CD4-positive, alpha-beta memory T cell (primary cell): ENCODE results near the gene FBXL17. TPM values are rescaled to one million over a fixed set of nuclear protein-coding genes. Genes with fewer than 3 reads are reported as not detected.

Experiments
- CTCF ChIA-PET: fragments of 350-600 bp; sonication (Branson Sonifier 250); formaldehyde crosslinking; loops from one replicate; lab custom pipeline; 2021; ENCODE audit warnings: inconsistent platforms; ENCODE audit not compliant: partially characterized antibody; lab: Charles Lee
- POLR2A ChIA-PET: fragments of 350-600 bp; sonication (Branson Sonifier 250); formaldehyde crosslinking; loops from one replicate; lab custom pipeline; 2021; ENCODE audit not compliant: partially characterized antibody; lab: Charles Lee
- DNase-seq, 5 donors: peaks; one replicate each; pipeline versions ENCODE4 v3.0.0 to v3.0.0-alpha.2; 2020 to 2022; ENCODE audit warnings: mixed read lengths in 1 of 5
- H3K27ac ChIP-seq: one replicate; pipeline ENCODE4 v1.7.0; 2013; ENCODE audit warnings: low read depth, low read length
- H3K27me3 ChIP-seq: 2 replicates; pipeline ENCODE4 v1.7.0; 2013; ENCODE audit warnings: mild to moderate bottlenecking, low read length, moderate library complexity; ENCODE audit not compliant: insufficient read depth
- H3K36me3 ChIP-seq: 2 replicates; pipeline ENCODE4 v1.7.0; 2013; ENCODE audit warnings: mild to moderate bottlenecking, low read length, moderate library complexity; ENCODE audit not compliant: insufficient read depth
- H3K4me1 ChIP-seq: 2 replicates; pipeline ENCODE4 v1.7.0; 2013; ENCODE audit warnings: mild to moderate bottlenecking, low read length, moderate library complexity; ENCODE audit not compliant: insufficient read depth
- H3K4me3 ChIP-seq, 2 donors: one replicate each; pipeline ENCODE4 v1.7.0; 2013; ENCODE audit warnings: low read length in 2 of 2, mild to moderate bottlenecking in 1 of 2
- H3K9me3 ChIP-seq, 2 donors: one replicate each; pipeline ENCODE4 v1.7.0; 2013; ENCODE audit warnings: low read length in 2 of 2, control low read depth in 1 of 2; ENCODE audit not compliant: control insufficient read depth in 1 of 2
- H3K27ac Mint-ChIP-seq, 7 donors: one replicate each; pipeline ENCODE4 v1.8.0; 2020 to 2021; ENCODE audit warnings: mixed read lengths in 7 of 7, mild to moderate bottlenecking in 6 of 7, inconsistent platforms in 3 of 7, moderate library complexity in 3 of 7
- H3K27me3 Mint-ChIP-seq, 2 donors: one replicate each; pipeline ENCODE4 v1.8.0; 2020 to 2021; ENCODE audit warnings: mixed read lengths in 2 of 2
- H3K36me3 Mint-ChIP-seq, 2 donors: one replicate each; pipeline ENCODE4 v1.8.0; 2020 to 2021; ENCODE audit warnings: mixed read lengths in 2 of 2, inconsistent platforms in 1 of 2, mild to moderate bottlenecking in 1 of 2
- H3K4me1 Mint-ChIP-seq, 4 donors: one replicate each; pipeline ENCODE4 v1.8.0; 2020 to 2021; ENCODE audit warnings: mixed read lengths in 4 of 4, mild to moderate bottlenecking in 1 of 4
- H3K4me3 Mint-ChIP-seq, 8 donors: one replicate each; pipeline ENCODE4 v1.8.0; 2020 to 2021; ENCODE audit warnings: mixed read lengths in 8 of 8, mild to moderate bottlenecking in 7 of 8, moderate library complexity in 6 of 8, inconsistent platforms in 3 of 8
- H3K9me3 Mint-ChIP-seq, 8 donors: one replicate each; pipeline ENCODE4 v1.8.0; 2020 to 2021; ENCODE audit warnings: mixed read lengths in 8 of 8, mild to moderate bottlenecking in 5 of 8, inconsistent platforms in 3 of 8, moderate library complexity in 1 of 8
- intact Hi-C: fragments of 100-400 bp; cut with micrococcal nuclease; formaldehyde crosslinking; loops from one replicate; pipeline ENCODE4 v1.15.1; 2023
- polyA plus RNA-seq, 2 donors: library from polyadenylated mRNA; unstranded; fragments of 300-500 nt; fragmentation: Illumina TruSeq; gene quantifications; one replicate each; pipeline ENCODE4 v1.2.3, GENCODE V29; 2021
- total RNA-seq, 2 experiments: library from RNA; stranded (reverse); gene quantifications; one replicate each; pipeline ENCODE4 v1.2.3, GENCODE V29; 2021

Gene FBXL17
- total and polyA plus RNA-seq, 4 experiments from 2014 or later, result 7.1 to 27.5 (median 16.8) TPM

- peaks cover 0 to 1% (median 0%) of the 10 kb centered on the region in 8 donors for H3K9me3 Mint-ChIP-seq
- peaks cover 2 to 15% of the 10 kb centered on the region in 2 donors for H3K36me3 Mint-ChIP-seq
- ChIA-PET POLR2A (no interaction called here), CTCF (interaction anchor here (4.1 kb wide), 1 partner anchor 11 kb away, joined by 23 read pairs; no protein-coding TSS in a partner anchor)
- Histone ChIP-seq H3K36me3 (no peaks in the 10 kb centered on the region), H3K27ac (no peak overlapping the region), H3K4me3 (no peak overlapping the region), H3K27me3 (no peaks in the 10 kb centered on the region), H3K4me1 (no peaks in the 10 kb centered on the region), H3K9me3 (no peaks in the 10 kb centered on the region)
- peaks cover 0 to 4% (median 1%) of the 10 kb centered on the region in 4 donors for H3K4me1 Mint-ChIP-seq
- H3K4me3 Mint-ChIP-seq, result no peak overlapping the region
- intact Hi-C loops, result no loop called here
- no peak overlapping the region for H3K27ac Mint-ChIP-seq
- H3K27me3 Mint-ChIP-seq, result no peaks in the 10 kb centered on the region
- no peak for DNase-seq
These were observed 132.7 kb downstream of the FBXL17 start for GRCh38 chr5:108249095-108249784.

- no peak overlapping the region for H3K27ac ChIP-seq
- ChIA-PET CTCF (no interaction called here), POLR2A (no interaction called here)
- no peaks in the 10 kb centered on the region for H3K27me3 ChIP-seq
- H3K36me3 ChIP-seq, result no peaks in the 10 kb centered on the region
- no peak for DNase-seq
- H3K4me3 Mint-ChIP-seq, result no peak overlapping the region
- peaks cover 0 to 2% (median 0%) of the 10 kb centered on the region in 8 donors for H3K9me3 Mint-ChIP-seq
- H3K4me1 ChIP-seq, result no peaks in the 10 kb centered on the region
- H3K4me3 ChIP-seq, result no peak overlapping the region
- peaks cover 11 to 46% of the 10 kb centered on the region in 2 donors for H3K36me3 Mint-ChIP-seq
- intact Hi-C loops, result no loop called here
- no peak overlapping the region for H3K27ac Mint-ChIP-seq
- peaks cover 0 to 6% (median 2%) of the 10 kb centered on the region in 4 donors for H3K4me1 Mint-ChIP-seq
- H3K9me3 ChIP-seq, result no peaks in the 10 kb centered on the region
- no peaks in the 10 kb centered on the region for H3K27me3 Mint-ChIP-seq
These were observed 142.7 kb downstream of the FBXL17 start for GRCh38 chr5:108238936-108239887.

- Histone ChIP-seq H3K27ac (no peak overlapping the region), H3K4me1 (no peaks in the 10 kb centered on the region), H3K4me3 (no peak overlapping the region), H3K36me3 (no peaks in the 10 kb centered on the region), H3K9me3 (no peaks in the 10 kb centered on the region), H3K27me3 (no peaks in the 10 kb centered on the region)
- intact Hi-C loops, result no loop called here
- Mint-ChIP-seq H3K36me3 (peaks cover 17 to 52% of the 10 kb centered on the region in 2 donors), H3K27me3 (no peaks in the 10 kb centered on the region), H3K9me3 (peaks cover 0 to 2% (median 0%) of the 10 kb centered on the region in 8 donors), H3K4me3 (no peak overlapping the region), H3K27ac (no peak overlapping the region), H3K4me1 (peaks cover 0 to 6% (median 2%) of the 10 kb centered on the region in 4 donors)
- DNase-seq, result no peak
- ChIA-PET CTCF (no interaction called here), POLR2A (no interaction called here)
These were observed 143.4 kb downstream of the FBXL17 start for GRCh38 chr5:108238461-108238860.

DNA sequence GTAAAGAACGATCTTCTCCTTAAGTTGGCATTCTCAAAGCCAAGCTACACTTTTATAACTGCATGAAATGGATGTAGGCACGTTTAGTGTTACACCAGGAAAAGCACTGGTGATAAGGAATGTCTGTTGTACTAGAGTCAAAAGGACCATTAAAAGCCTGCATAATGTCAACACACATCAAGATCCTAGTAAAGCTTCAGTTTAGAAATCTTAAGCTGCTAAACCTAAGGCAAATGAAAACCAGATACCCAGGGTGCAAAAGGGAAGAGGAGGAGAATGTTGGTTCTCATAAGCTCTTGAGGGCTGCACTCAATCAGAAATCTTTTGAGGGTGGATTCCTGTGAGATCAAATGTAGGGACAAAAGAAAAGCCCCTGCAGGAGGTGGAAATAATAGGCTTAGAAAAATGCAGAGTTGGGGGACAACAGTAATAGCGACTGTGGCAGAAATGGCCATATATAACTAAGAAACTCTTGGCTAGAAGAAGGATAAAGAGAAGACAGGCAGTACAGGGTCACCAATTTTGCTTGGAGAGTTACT, 148.2 kb downstream of the FBXL17 start:
- intact Hi-C loops, result no loop called here
- Mint-ChIP-seq H3K36me3 (peaks cover 33 to 68% of the 10 kb centered on the region in 2 donors), H3K9me3 (peaks cover 0 to 3% (median 0%) of the 10 kb centered on the region in 8 donors), H3K27ac (no peak overlapping the region), H3K4me3 (no peak overlapping the region), H3K27me3 (no peaks in the 10 kb centered on the region), H3K4me1 (peaks cover 0 to 6% (median 2%) of the 10 kb centered on the region in 4 donors)
- H3K4me1 ChIP-seq, result no peaks in the 10 kb centered on the region
- no peaks in the 10 kb centered on the region for H3K36me3 ChIP-seq
- ChIA-PET CTCF (interaction anchor here (1.2 kb wide), 1 partner anchor 27 kb away, joined by 3 read pairs; no protein-coding TSS in a partner anchor), POLR2A (no interaction called here)
- H3K27ac ChIP-seq, result no peak overlapping the region
- H3K9me3 ChIP-seq, result no peaks in the 10 kb centered on the region
- H3K27me3 ChIP-seq, result no peaks in the 10 kb centered on the region
- H3K4me3 ChIP-seq, result no peak overlapping the region
- no peak for DNase-seq

DNA sequence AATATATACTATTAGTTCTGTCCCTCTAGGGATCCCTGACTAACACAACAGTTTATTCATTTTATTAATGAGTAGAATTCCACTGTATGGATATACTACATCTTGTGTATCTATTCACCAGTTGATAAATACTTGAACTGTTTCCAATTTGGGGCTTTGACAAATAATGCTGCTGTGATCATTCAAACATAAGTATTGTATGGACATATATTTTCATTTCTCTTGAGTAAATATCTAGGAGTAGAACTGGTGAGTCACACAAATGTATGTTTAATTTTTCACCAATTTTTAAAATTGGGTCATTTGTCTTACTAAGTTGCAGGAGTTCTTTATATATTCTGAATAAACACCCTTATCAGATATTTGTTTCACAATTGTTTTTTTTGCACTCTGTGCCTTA, 149.1 kb downstream of the FBXL17 start:
- H3K27ac Mint-ChIP-seq, result no peak overlapping the region
- ChIA-PET POLR2A (no interaction called here), CTCF (interaction anchor here (1.2 kb wide), 1 partner anchor 27 kb away, joined by 3 read pairs; no protein-coding TSS in a partner anchor)
- Histone ChIP-seq H3K36me3 (no peaks in the 10 kb centered on the region), H3K27me3 (no peaks in the 10 kb centered on the region), H3K4me1 (no peaks in the 10 kb centered on the region), H3K27ac (no peak overlapping the region), H3K9me3 (no peaks in the 10 kb centered on the region), H3K4me3 (no peak overlapping the region)
- intact Hi-C loops, result no loop called here
- peaks cover 0 to 6% (median 2%) of the 10 kb centered on the region in 4 donors for H3K4me1 Mint-ChIP-seq
- H3K4me3 Mint-ChIP-seq, result no peak overlapping the region
- DNase-seq, result no peak
- H3K27me3 Mint-ChIP-seq, result no peaks in the 10 kb centered on the region
- peaks cover 0 to 3% (median 0%) of the 10 kb centered on the region in 8 donors for H3K9me3 Mint-ChIP-seq
- peaks cover 34 to 72% of the 10 kb centered on the region in 2 donors for H3K36me3 Mint-ChIP-seq

GRCh38 chr5:108222011-108222410, 159.9 kb downstream of the FBXL17 start:
- H3K27ac Mint-ChIP-seq, result no peak overlapping the region
- ChIA-PET POLR2A (no interaction called here), CTCF (interaction anchor here (1.6 kb wide), 1 partner anchor 38 kb away, joined by 7 read pairs; no protein-coding TSS in a partner anchor)
- H3K9me3 Mint-ChIP-seq, result peaks cover 0 to 20% (median 5%) of the 10 kb centered on the region in 8 donors
- H3K27me3 Mint-ChIP-seq, result no peaks in the 10 kb centered on the region
- no peaks in the 10 kb centered on the region for H3K27me3 ChIP-seq
- no peak overlapping the region for H3K27ac ChIP-seq
- H3K9me3 ChIP-seq, result no peaks in the 10 kb centered on the region
- H3K36me3 ChIP-seq, result no peaks in the 10 kb centered on the region
- intact Hi-C loops, result no loop called here
- H3K4me3 Mint-ChIP-seq, result no peak overlapping the region
- no peak overlapping the region for H3K4me3 ChIP-seq
- H3K4me1 ChIP-seq, result no peaks in the 10 kb centered on the region
- no peak for DNase-seq
- H3K4me1 Mint-ChIP-seq, result peaks cover 0 to 3% (median 1%) of the 10 kb centered on the region in 4 donors
- H3K36me3 Mint-ChIP-seq, result peaks cover 46 to 67% of the 10 kb centered on the region in 2 donors
